Measurements from ENCODE around the gene CCDC14. TPM values are rescaled to one million over a fixed set of nuclear protein-coding genes. Genes with fewer than 3 reads are reported as not detected.

The CCDC14 gene
- total RNA-seq, 2 donors from 2014 or later: 69.5 to 70.1 TPM

DNA sequence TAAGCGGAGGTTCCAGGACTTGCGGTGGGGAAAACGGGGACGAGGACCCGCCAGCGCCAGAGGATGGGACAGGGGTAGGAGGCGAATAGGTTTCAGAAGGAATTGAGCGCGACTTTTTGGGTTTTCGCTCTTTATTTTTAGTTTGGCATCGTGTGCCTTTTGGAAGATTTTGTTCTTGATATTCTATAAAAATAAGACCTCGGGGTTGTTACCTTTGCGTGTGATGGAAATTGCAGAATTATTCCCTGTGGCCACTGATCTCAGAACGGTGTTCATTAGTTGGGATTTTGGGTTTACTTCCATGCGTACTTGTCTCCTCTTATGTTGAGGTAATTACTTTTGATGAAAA is 453 bp upstream of the CCDC14 start:
- H3K27ac ChIP-seq: peak overlapping the region; percentile 86
- no peaks in the 10 kb centered on the region for H3K36me3 ChIP-seq
- H3K9ac ChIP-seq (ENCODE audit: low read depth in 2 of 2, low read length in 2 of 2): peak overlapping the region; percentile 89 to 91
- TF ChIP-seq, protein P1, sequence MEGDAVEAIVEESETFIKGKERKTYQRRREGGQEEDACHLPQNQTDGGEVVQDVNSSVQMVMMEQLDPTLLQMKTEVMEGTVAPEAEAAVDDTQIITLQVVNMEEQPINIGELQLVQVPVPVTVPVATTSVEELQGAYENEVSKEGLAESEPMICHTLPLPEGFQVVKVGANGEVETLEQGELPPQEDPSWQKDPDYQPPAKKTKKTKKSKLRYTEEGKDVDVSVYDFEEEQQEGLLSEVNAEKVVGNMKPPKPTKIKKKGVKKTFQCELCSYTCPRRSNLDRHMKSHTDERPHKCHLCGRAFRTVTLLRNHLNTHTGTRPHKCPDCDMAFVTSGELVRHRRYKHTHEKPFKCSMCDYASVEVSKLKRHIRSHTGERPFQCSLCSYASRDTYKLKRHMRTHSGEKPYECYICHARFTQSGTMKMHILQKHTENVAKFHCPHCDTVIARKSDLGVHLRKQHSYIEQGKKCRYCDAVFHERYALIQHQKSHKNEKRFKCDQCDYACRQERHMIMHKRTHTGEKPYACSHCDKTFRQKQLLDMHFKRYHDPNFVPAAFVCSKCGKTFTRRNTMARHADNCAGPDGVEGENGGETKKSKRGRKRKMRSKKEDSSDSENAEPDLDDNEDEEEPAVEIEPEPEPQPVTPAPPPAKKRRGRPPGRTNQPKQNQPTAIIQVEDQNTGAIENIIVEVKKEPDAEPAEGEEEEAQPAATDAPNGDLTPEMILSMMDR (IDR thresholded peaks at IDR 0.05): no peak
- no peaks in the 10 kb centered on the region for H3K27me3 ChIP-seq
- H3K4me1 ChIP-seq: no peaks in the 10 kb centered on the region
- H3K4me3 ChIP-seq: peak overlapping the region; percentile 76
- no peaks in the 10 kb centered on the region for H3K9me3 ChIP-seq
- no peak for DNase-seq
- intact Hi-C loops (cut with DNase I): no loop called here

DNA sequence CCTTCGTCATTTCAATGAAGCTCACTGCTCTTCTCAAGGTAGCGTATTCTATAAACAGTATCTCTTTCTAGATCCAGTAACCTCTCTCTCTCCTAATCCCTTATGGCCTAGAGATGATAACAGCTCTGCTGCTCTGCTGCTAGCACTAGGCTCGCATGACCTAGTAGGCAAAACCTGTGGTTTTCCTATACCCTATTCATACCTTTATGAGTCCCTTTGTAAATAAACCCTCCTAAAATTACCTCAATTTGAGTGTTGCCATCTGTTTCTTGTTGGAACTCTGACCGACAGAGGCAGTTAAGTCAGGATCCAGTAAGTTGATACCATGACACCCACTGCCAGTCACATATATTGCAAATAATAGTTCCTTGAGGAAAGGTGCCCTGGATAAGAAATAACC is 7.3 kb downstream of the CCDC14 start:
- Histone ChIP-seq H3K4me3 (no peak overlapping the region), H3K36me3 (no peaks in the 10 kb centered on the region), H3K4me1 (no peaks in the 10 kb centered on the region), H3K27me3 (no peaks in the 10 kb centered on the region), H3K9me3 (no peaks in the 10 kb centered on the region), H3K27ac (peak overlapping the region; percentile 39), H3K9ac (ENCODE audit: low read depth in 2 of 2, low read length in 2 of 2) (no peak overlapping the region)
- DNase-seq: no peak
- intact Hi-C loops (cut with DNase I): no loop called here
- TF ChIP-seq, protein P1 (IDR thresholded peaks at IDR 0.05): no peak

DNA sequence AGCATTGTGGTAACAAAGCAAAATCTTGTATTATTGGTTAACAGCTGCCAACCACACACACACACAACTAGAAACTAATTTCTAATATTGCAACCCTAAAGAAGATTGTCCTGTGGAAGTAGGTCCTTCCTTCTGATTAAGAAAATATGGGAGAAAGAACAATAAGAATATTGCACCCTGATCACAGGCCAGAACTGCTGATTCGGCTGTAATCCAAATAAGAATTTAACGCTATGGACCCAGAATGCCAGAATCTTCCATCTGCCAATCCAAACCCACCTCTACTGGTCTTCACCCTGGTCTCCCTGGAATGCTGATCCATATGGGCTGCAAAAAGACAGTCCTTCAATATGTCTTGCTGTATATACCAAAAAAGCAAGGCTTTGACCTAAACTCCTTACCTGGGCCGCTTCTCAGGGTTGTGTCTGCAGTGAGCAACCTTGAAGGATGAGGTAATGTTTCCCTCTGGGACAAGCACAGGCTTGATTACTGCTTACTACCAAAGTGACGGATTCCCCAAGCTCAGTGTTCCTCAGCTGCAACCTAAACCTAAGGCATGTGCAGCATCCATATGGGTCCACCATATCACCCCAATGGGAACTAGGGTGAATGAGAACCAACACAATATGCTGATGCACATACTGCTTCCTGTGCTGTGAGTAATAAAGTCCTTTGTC is 8.0 kb downstream of the CCDC14 start:
- no peak overlapping the region for H3K9ac ChIP-seq (ENCODE audit: low read depth in 2 of 2, low read length in 2 of 2)
- H3K4me3 ChIP-seq: no peak overlapping the region
- H3K9me3 ChIP-seq: no peaks in the 10 kb centered on the region
- peak overlapping the region; percentile 10 for H3K27ac ChIP-seq
- TF ChIP-seq, protein P1 (IDR thresholded peaks at IDR 0.05): no peak
- no peaks in the 10 kb centered on the region for H3K27me3 ChIP-seq
- no peaks in the 10 kb centered on the region for H3K4me1 ChIP-seq
- DNase-seq: no peak
- intact Hi-C loops (cut with DNase I): no loop called here
- no peaks in the 10 kb centered on the region for H3K36me3 ChIP-seq

DNA sequence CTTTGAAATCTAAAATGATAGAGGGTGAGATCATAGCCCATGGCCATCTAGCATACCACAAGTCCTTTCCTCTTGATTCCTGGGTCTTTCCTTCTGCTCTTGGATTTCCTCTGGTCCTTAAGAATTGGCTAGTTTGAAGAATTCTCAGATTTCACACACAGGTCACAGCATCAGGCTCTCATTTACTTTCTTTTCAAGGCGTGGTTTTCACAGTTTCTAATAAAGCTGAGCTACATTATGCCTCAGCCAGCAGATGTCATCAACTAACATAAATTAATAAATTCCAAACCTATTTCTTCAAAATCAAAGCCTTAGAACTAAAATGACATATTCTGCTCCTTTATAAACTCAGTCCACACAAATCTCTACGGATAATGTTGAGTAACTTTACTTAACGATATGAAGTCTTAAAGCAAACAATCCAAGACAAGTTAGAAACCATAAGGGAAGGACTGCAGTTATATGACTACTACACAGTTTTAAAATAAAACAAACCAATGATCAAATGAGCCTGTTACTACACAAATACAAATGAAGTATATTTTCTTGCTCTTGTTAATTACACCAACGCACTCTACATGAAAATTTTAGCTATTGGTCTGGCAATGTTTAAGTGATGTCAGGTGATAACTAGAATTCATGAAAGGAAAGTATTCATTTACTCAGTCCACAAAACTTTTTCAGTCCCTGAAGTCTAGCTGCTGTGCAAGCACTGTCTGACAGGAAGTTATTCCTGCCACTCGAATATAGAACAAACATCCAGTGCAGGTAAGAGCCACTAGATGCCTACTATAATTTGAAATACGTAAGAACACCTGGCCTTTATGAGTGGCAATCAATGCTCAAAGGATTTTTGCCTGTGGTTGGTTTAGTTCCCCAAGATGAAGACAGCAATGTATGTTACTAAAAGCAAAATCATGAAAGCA is 9.2 kb downstream of the CCDC14 start:
- H3K9ac ChIP-seq (ENCODE audit: low read depth in 2 of 2, low read length in 2 of 2): no peak overlapping the region
- H3K36me3 ChIP-seq: no peaks in the 10 kb centered on the region
- no peaks in the 10 kb centered on the region for H3K4me1 ChIP-seq
- H3K27me3 ChIP-seq: no peaks in the 10 kb centered on the region
- no peaks in the 10 kb centered on the region for H3K9me3 ChIP-seq
- intact Hi-C loops (cut with DNase I): no loop called here
- TF ChIP-seq, protein P1 (IDR thresholded peaks at IDR 0.05): no peak
- DNase-seq: no peak
- H3K27ac ChIP-seq: peak overlapping the region; percentile 28
- H3K4me3 ChIP-seq: no peak overlapping the region

DNA sequence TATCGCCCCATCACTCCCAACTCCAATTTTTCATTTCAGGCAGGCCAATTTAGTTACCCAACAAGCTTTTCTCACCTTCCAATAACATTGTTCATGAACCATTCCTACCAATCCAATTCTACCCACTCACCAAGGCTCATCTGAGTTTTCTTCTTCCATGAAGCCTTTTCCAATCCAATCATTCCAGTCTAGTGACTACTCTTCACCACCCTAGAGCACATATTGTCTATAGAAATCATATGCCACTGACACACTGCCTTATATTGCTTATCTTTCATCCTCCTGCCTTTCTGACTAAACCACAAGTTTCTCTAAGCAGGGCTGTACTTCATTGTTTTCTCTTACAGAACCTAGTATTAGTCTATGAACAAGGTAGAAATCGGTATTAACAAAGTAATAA is 11.4 kb downstream of the CCDC14 start:
- Histone ChIP-seq H3K36me3 (no peaks in the 10 kb centered on the region), H3K27ac (no peak overlapping the region), H3K4me3 (no peak overlapping the region), H3K9me3 (no peaks in the 10 kb centered on the region), H3K27me3 (no peaks in the 10 kb centered on the region), H3K9ac (ENCODE audit: low read depth in 2 of 2, low read length in 2 of 2) (no peak overlapping the region), H3K4me1 (no peaks in the 10 kb centered on the region)
- intact Hi-C loops (cut with DNase I): no loop called here
- TF ChIP-seq, protein P1 (IDR thresholded peaks at IDR 0.05): no peak
- DNase-seq: no peak
